ENCODE results near the gene EHF. TPM values are rescaled to one million over a fixed set of nuclear protein-coding genes. Genes with fewer than 3 reads are reported as not detected.
"Not testable (repeated sequence)": the region's sequence is repeated elsewhere in the genome, so short reads cannot be mapped to it uniquely, and the experiment has no call there.

The EHF gene
- total and polyA plus RNA-seq, 2 of the 13 experiments (the other 11 are each of a cell fraction or from before 2014, with no cell fraction given): 0.04 to 0.46 TPM

DNA sequence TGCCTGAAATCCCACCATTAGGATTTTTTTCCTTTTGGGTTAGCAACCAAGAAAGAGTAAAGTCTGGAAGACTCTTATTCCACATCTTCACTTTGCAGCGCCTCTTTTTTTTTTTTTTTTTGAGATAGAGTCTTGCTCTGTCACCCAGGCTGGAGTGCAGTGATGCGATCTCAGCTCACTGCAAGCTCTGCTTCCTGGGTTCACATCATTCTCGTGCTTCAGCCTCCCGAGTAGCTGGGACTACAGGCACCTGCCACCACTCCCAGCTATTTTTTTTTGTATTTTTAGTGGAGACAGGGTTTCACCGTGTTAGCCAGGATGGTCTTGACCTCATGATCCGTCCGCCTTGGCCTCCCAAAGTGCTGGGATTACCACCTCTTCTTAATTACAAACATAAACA is 31.7 kb upstream of the EHF start:
- BruUV-seq (replicated peaks); DNase-seq (ENCODE audit: low spot score); H3K36me3 ChIP-seq (replicated peaks in 1 of 2; ENCODE audit: control insufficient read depth in 1 of 2, insufficient read depth in 2 of 2, low read length in 2 of 2); ATAC-seq; FAIRE-seq; H3K27ac ChIP-seq (ENCODE audit: extremely low read length, insufficient read depth, low read length); H3K9ac ChIP-seq (ENCODE audit: insufficient read depth, low read depth, low read length); H3K4me3 ChIP-seq (replicated peaks in 1 of 3; ENCODE audit: insufficient read depth in 1 of 3, low read depth in 2 of 3, low read length in 3 of 3); H3K27me3 ChIP-seq (ENCODE audit: control insufficient read depth in 1 of 2, insufficient read depth in 2 of 2, low read length in 2 of 2); H2AFZ ChIP-seq (ENCODE audit: low read length); H3K9me3 ChIP-seq (ENCODE audit: low read length); H3K79me2 ChIP-seq (ENCODE audit: insufficient read depth, low read length); CTCF ChIA-PET (ENCODE audit: low intra/inter-chr PET ratio, low total read pairs); H4K20me1 ChIP-seq (ENCODE audit: insufficient read depth, low read length); H3K4me2 ChIP-seq (ENCODE audit: low read depth, low read length): not testable (repeated sequence)
- H3K4me1 ChIP-seq (ENCODE audit: insufficient read depth, low read length): peaks cover 45% of the 10 kb centered on the region
- intact Hi-C loops (cut with micrococcal nuclease; ENCODE audit: unreplicated experiment) (loop anchor here (5.0 kb wide), 1 partner anchor 803 kb away; no protein-coding TSS in a partner anchor), in situ Hi-C loops (cut with HindIII; ENCODE audit: extremely low pct_ligation_motif_present, low pct_unique_long_range_greater_than_20kb) (loop anchor here (5.0 to 25.0 kb wide), 2 partner anchors 303 to 798 kb away; no protein-coding TSS in a partner anchor)
- WGBS (ENCODE audit: low lambda C conversion rate): 96% methylated on average over 7 of the region's 7 CpGs
- POLR2A ChIA-PET: interaction anchor here (4.5 kb wide), 1 partner anchor 11 kb away, joined by 23 read pairs; no protein-coding TSS in a partner anchor

- Histone ChIP-seq H3K4me2 (ENCODE audit: low read depth, low read length) (no peak overlapping the region), H3K36me3 (replicated peaks in 1 of 2; ENCODE audit: control insufficient read depth in 1 of 2, insufficient read depth in 2 of 2, low read length in 2 of 2) (no peaks in the 10 kb centered on the region), H3K79me2 (ENCODE audit: insufficient read depth, low read length) (no peaks in the 10 kb centered on the region), H3K4me1 (ENCODE audit: insufficient read depth, low read length) (peaks cover 41% of the 10 kb centered on the region), H2AFZ (ENCODE audit: low read length) (no peak overlapping the region), H4K20me1 (ENCODE audit: insufficient read depth, low read length) (no peaks in the 10 kb centered on the region), H3K27me3 (ENCODE audit: control insufficient read depth in 1 of 2, insufficient read depth in 2 of 2, low read length in 2 of 2) (no peaks in the 10 kb centered on the region), H3K27ac (ENCODE audit: extremely low read length, insufficient read depth, low read length) (no peak overlapping the region), H3K9ac (ENCODE audit: insufficient read depth, low read depth, low read length) (no peak overlapping the region), H3K4me3 (replicated peaks in 1 of 3; ENCODE audit: insufficient read depth in 1 of 3, low read depth in 2 of 3, low read length in 3 of 3) (no peak overlapping the region), H3K9me3 (ENCODE audit: low read length) (no peaks in the 10 kb centered on the region)
- TF ChIP-seq PITX1 (CRISPR knock-in tag; IDR thresholded peaks at IDR 0.05) (no peak), ZNF550 (CRISPR knock-in tag; IDR thresholded peaks at IDR 0.05; ENCODE audit: borderline replicate concordance) (no peak), GABPB1 (CRISPR knock-in tag; IDR thresholded peaks at IDR 0.05) (no peak), MBD4 (IDR thresholded peaks at IDR 0.05; ENCODE audit: borderline replicate concordance, low read length) (no peak)
- TF ChIP-seq, protein P1, sequence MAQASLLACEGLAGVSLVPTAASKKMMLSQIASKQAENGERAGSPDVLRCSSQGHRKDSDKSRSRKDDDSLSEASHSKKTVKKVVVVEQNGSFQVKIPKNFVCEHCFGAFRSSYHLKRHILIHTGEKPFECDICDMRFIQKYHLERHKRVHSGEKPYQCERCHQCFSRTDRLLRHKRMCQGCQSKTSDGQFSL (CRISPR knock-in tag; IDR thresholded peaks at IDR 0.05): no peak
- in situ Hi-C loops (cut with HindIII; ENCODE audit: extremely low pct_ligation_motif_present, low pct_unique_long_range_greater_than_20kb): loop anchor here (25.0 kb wide), 1 partner anchor 794 kb away; no protein-coding TSS in a partner anchor
- DNase-seq (ENCODE audit: low spot score) (no peak), ATAC-seq (no peak), FAIRE-seq (no peak)
- POLR2A ChIA-PET: no interaction called here
- CTCF ChIA-PET (ENCODE audit: low intra/inter-chr PET ratio, low total read pairs): no interaction called here
- intact Hi-C loops (cut with micrococcal nuclease; ENCODE audit: unreplicated experiment): no loop called here
- no TSS peak for BruUV-seq (replicated peaks)
- 36% methylated on average over 1 of the region's 1 CpG for WGBS (ENCODE audit: low lambda C conversion rate)
Observed at GRCh38 chr11:34593085-34593484, 27.8 kb upstream of the EHF start.

Measured in HepG2 (cell line).